Measurements from ENCODE around the gene CCDC88C. TPM values are rescaled to one million over a fixed set of nuclear protein-coding genes. Genes with fewer than 3 reads are reported as not detected.

The CCDC88C gene
- total and polyA plus RNA-seq, 9 donors, result 2.0 to 17.7 (median 3.9) TPM

- Histone ChIP-seq H3K27me3 (no peaks in the 10 kb centered on the region), H3K9me3 (no peaks in the 10 kb centered on the region), H3K36me3 (no peaks in the 10 kb centered on the region), H3K4me3 (no peak overlapping the region), H3K4me1 (ENCODE audit: insufficient read depth) (peaks cover 2% of the 10 kb centered on the region), H3K27ac (no peak overlapping the region)
- WGBS, 3 donors, result 88 to 91% (median 89%) methylated on average over 10 of the region's 10 CpGs
- no peak for TF ChIP-seq CTCF (IDR thresholded peaks at IDR 0.05)
- no peak for TF ChIP-seq EP300 (IDR thresholded peaks at IDR 0.05)
- no peak for TF ChIP-seq POLR2A (IDR thresholded peaks at IDR 0.05)
- intact Hi-C loops (cut with DNase I), result loop anchor here in 1 of 4 donors (10.0 kb wide), 1 partner anchor 1335 kb away; no protein-coding TSS in a partner anchor
- DNase-seq, result no peak
These were observed 138.3 kb downstream of the CCDC88C start for GRCh38 chr14:91279354-91279753.

GRCh38 chr14:91278383-91278715, 139.3 kb downstream of the CCDC88C start:
- no peak for DNase-seq
- Histone ChIP-seq H3K9me3 (no peaks in the 10 kb centered on the region), H3K4me1 (ENCODE audit: insufficient read depth) (peaks cover 2% of the 10 kb centered on the region), H3K4me3 (no peak overlapping the region), H3K27me3 (no peaks in the 10 kb centered on the region), H3K36me3 (no peaks in the 10 kb centered on the region), H3K27ac (no peak overlapping the region)
- WGBS, 3 donors, result 68 to 84% (median 82%) methylated on average over 5 of the region's 5 CpGs
- intact Hi-C loops (cut with DNase I), result loop anchor here in 1 of 4 donors (10.0 kb wide), 1 partner anchor 1334 kb away; no protein-coding TSS in a partner anchor
- no peak for TF ChIP-seq EP300 (IDR thresholded peaks at IDR 0.05)

GRCh38 chr14:91277546-91278382, 139.9 kb downstream of the CCDC88C start:
- no peak for TF ChIP-seq EP300 (IDR thresholded peaks at IDR 0.05)
- TF ChIP-seq CTCF (IDR thresholded peaks at IDR 0.05), result no peak
- no peak for TF ChIP-seq POLR2A (IDR thresholded peaks at IDR 0.05)
- no peaks in the 10 kb centered on the region for H3K9me3 ChIP-seq
- H3K27me3 ChIP-seq, result no peaks in the 10 kb centered on the region
- no peak overlapping the region for H3K27ac ChIP-seq
- no peaks in the 10 kb centered on the region for H3K36me3 ChIP-seq
- WGBS, 3 donors, result 67 to 76% (median 69%) methylated on average over 12 to 30 of the region's 30 CpGs
- H3K4me1 ChIP-seq (ENCODE audit: insufficient read depth), result peaks cover 2% of the 10 kb centered on the region
- DNase-seq, result no peak
- intact Hi-C loops (cut with DNase I), result loop anchor here in 1 of 4 donors (10.0 kb wide), 1 partner anchor 1333 kb away; no protein-coding TSS in a partner anchor
- no peak overlapping the region for H3K4me3 ChIP-seq

- WGBS, 3 donors, result 95 to 98% (median 95%) methylated on average over 9 of the region's 9 CpGs
- no peaks in the 10 kb centered on the region for H3K9me3 ChIP-seq
- intact Hi-C loops (cut with DNase I), result loop anchor here in 1 of 4 donors (10.0 kb wide), 1 partner anchor 1330 kb away; no protein-coding TSS in a partner anchor
These were observed 142.8 kb downstream of the CCDC88C start for GRCh38 chr14:91274796-91275195.

More at GRCh38 chr14:91274796-91275195, 142.8 kb downstream of the CCDC88C start:
- no peaks in the 10 kb centered on the region for H3K27me3 ChIP-seq
- H3K36me3 ChIP-seq, result no peaks in the 10 kb centered on the region
- peaks cover 3% of the 10 kb centered on the region for H3K4me1 ChIP-seq (ENCODE audit: insufficient read depth)
- H3K27ac ChIP-seq, result no peak overlapping the region
- no peak overlapping the region for H3K4me3 ChIP-seq
- no peak for DNase-seq
- TF ChIP-seq EP300 (IDR thresholded peaks at IDR 0.05), result no peak
- no peak for TF ChIP-seq POLR2A (IDR thresholded peaks at IDR 0.05)
- TF ChIP-seq CTCF (IDR thresholded peaks at IDR 0.05), result no peak
